Chondrocyte (in vitro differentiated cells): ENCODE data around the gene KCNQ5. TPM values are rescaled to one million over a fixed set of nuclear protein-coding genes. Genes with fewer than 3 reads are reported as not detected.

Experiments used
- DNase-seq: peaks from one replicate; pipeline ENCODE4 v3.0.0; 2021; ENCODE audit warnings: mixed read lengths, low spot score
- H3K27ac Mint-ChIP-seq: one replicate; pipeline ENCODE4 v1.8.0; 2021; ENCODE audit warnings: mild to moderate bottlenecking, moderate library complexity, mixed read lengths; ENCODE audit not compliant: unreplicated experiment
- H3K27me3 Mint-ChIP-seq: 2 replicates; pipeline ENCODE4 v1.8.0; 2021; ENCODE audit warnings: low read depth, mixed read lengths
- H3K36me3 Mint-ChIP-seq: 2 replicates; pipeline ENCODE4 v1.8.0; 2021; ENCODE audit warnings: low read depth, mixed read lengths
- H3K4me1 Mint-ChIP-seq: 2 replicates; pipeline ENCODE4 v1.8.0; 2021; ENCODE audit warnings: low read depth, mild to moderate bottlenecking, mixed read lengths
- H3K4me3 Mint-ChIP-seq: one replicate; pipeline ENCODE4 v1.8.0; 2021; ENCODE audit warnings: mild to moderate bottlenecking, moderate library complexity, mixed read lengths; ENCODE audit not compliant: unreplicated experiment
- H3K9me3 Mint-ChIP-seq: 2 replicates; pipeline ENCODE4 v1.8.0; 2021; ENCODE audit warnings: low read depth, mixed read lengths
- total RNA-seq: library from RNA; stranded (reverse); gene quantifications from 3 replicates; pipeline ENCODE4 v1.2.1, GENCODE V29; 2021
- TF ChIP-seq, protein P1 (sequence below): fragments of 200-600 bp; sonication (generic); IDR thresholded peaks from 2 replicates; pipeline ENCODE4 v1.5.0; 2021; ENCODE audit warnings: antibody characterized with exemption, mild to moderate bottlenecking, moderate library complexity

The KCNQ5 gene
- total RNA-seq, 1 donor from 2014 or later: 4.1 TPM

DNA sequence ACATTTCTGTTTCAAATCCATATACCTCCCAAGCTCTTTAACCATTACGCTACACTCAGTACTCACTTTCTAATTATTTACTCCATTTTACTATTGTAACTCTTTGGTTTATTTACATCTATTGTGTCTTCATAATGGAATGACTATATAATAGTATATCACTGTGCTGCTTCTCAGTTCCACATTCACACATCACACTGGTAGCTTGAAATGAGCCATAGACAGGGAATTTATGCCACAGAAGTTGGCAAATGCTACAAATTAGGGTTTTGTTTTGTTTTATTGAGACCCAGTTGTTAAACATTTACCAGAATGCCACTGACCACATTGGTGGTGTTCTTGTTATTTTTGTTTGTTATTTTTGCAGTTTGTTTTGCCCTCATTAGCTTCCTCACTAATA, 213.9 kb downstream of the KCNQ5 start:
- Mint-ChIP-seq H3K4me1 (peaks cover 18% of the 10 kb centered on the region), H3K36me3 (no peaks in the 10 kb centered on the region), H3K4me3 (no peak overlapping the region), H3K27me3 (no peaks in the 10 kb centered on the region), H3K9me3 (no peaks in the 10 kb centered on the region), H3K27ac (no peak overlapping the region)
- no peak for DNase-seq
- TF ChIP-seq, protein P1, sequence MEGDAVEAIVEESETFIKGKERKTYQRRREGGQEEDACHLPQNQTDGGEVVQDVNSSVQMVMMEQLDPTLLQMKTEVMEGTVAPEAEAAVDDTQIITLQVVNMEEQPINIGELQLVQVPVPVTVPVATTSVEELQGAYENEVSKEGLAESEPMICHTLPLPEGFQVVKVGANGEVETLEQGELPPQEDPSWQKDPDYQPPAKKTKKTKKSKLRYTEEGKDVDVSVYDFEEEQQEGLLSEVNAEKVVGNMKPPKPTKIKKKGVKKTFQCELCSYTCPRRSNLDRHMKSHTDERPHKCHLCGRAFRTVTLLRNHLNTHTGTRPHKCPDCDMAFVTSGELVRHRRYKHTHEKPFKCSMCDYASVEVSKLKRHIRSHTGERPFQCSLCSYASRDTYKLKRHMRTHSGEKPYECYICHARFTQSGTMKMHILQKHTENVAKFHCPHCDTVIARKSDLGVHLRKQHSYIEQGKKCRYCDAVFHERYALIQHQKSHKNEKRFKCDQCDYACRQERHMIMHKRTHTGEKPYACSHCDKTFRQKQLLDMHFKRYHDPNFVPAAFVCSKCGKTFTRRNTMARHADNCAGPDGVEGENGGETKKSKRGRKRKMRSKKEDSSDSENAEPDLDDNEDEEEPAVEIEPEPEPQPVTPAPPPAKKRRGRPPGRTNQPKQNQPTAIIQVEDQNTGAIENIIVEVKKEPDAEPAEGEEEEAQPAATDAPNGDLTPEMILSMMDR: no peak

DNA sequence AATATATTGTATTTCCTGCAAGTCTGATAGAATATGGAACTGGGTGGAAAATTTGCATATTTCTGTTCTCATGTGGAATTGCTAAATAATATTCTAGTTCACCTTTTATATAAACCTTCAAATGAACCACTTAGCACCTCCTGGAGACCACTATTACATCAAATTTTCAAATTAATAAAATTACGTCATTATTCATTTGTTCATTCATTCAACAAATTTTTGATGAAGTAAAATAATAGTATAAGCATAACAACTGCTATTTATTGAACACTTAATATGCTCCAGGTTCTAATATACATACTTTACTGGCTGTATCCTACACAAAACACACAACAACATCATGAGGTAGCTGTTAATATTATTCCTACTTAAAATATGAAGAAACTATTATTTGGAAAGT, 215.1 kb downstream of the KCNQ5 start:
- no peaks in the 10 kb centered on the region for H3K27me3 Mint-ChIP-seq
- TF ChIP-seq, protein P1: no peak
- no peak overlapping the region for H3K27ac Mint-ChIP-seq
- H3K36me3 Mint-ChIP-seq: no peaks in the 10 kb centered on the region
- peaks cover 17% of the 10 kb centered on the region for H3K4me1 Mint-ChIP-seq
- no peak overlapping the region for H3K4me3 Mint-ChIP-seq
- no peaks in the 10 kb centered on the region for H3K9me3 Mint-ChIP-seq
- DNase-seq: no peak

DNA sequence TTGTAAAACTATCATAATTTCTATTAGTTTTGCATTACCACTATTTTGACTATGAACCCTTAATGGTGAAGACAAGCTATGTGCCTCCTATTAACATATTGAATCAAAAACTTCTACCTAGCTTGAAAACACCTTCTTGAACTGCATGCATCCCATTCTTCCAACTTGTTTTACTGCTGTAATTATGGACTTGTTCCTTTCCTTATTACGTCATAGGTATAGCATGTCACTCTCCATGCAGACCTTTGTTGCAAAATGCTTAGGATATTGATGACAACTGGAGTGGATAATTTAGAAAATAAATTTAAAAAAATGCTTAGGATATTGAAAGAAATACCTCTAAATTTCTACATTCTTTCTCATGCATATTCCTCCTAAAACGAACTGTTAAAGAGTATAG, 219.3 kb downstream of the KCNQ5 start:
- Mint-ChIP-seq H3K27me3 (no peaks in the 10 kb centered on the region), H3K9me3 (no peaks in the 10 kb centered on the region), H3K4me3 (no peak overlapping the region), H3K27ac (no peak overlapping the region), H3K4me1 (no peaks in the 10 kb centered on the region), H3K36me3 (no peaks in the 10 kb centered on the region)
- TF ChIP-seq, protein P1: no peak
- no peak for DNase-seq

DNA sequence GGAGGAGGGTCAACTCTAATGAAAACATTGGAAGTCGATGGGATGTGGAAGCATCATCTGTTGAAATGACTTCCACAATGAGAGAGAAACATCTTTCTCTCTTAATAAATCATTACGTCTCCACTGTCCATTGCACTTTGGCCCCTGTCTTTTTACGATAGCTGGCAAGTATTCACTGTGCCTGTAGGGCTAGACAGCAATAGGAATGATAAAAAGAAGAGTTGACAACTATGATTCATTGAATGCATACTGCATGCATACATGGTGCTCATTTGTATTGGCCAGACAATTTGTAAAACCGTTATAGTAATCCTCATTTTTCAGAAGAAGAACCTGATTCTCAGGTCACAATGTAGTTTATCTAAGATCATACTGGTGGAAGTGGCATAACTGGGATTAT, 220.3 kb downstream of the KCNQ5 start:
- Mint-ChIP-seq H3K9me3 (no peaks in the 10 kb centered on the region), H3K36me3 (no peaks in the 10 kb centered on the region), H3K4me1 (no peaks in the 10 kb centered on the region), H3K4me3 (no peak overlapping the region), H3K27ac (no peak overlapping the region), H3K27me3 (no peaks in the 10 kb centered on the region)
- TF ChIP-seq, protein P1: no peak
- DNase-seq: no peak

DNA sequence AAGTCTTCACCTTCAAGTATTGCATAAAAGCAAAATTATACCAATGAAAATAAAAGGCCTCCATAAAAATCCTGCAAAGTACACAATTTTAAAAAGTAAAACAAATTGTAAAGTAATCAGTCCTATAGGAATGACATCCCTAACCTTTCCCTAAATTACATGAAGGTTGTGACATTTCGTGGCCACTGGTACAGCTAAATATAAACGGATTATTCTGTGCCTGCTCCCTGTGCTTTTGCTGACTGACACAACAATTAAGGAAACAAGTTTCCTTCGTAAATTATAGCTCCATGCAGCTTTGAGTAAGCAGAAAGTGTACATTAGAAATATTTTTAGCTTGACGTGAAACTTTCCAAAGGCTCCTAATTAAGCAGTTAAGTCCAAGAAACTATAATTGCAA, 222.8 kb downstream of the KCNQ5 start:
- Mint-ChIP-seq H3K36me3 (no peaks in the 10 kb centered on the region), H3K4me1 (peaks cover 14% of the 10 kb centered on the region), H3K9me3 (no peaks in the 10 kb centered on the region), H3K27ac (no peak overlapping the region), H3K27me3 (no peaks in the 10 kb centered on the region), H3K4me3 (no peak overlapping the region)
- TF ChIP-seq, protein P1: no peak
- DNase-seq: no peak
